ENCODE data around the gene IL16. TPM values are rescaled to one million over a fixed set of nuclear protein-coding genes. Genes with fewer than 3 reads are reported as not detected.

The IL16 gene
- total RNA-seq, 1 donor from 2014 or later: 8.5 TPM

DNA sequence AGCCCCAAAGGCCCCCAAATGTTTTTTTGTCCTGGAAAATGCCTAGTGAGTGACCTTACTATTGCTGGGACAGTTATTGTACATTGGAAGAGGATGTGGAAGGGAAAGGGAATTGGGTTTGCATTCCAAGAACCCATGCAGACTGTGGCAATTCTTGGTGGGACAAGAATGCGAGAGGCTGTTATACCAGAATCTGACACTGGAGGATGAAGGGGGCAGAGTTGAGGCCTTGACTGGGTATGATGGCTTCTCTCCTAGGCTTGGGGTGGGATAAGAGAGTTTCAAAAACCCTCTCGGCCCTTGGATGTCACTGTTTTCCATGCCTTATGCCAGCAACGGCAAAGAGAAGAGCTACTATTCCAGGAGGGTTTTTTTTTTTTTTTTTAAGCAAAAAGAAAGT lies 25.3 kb downstream of the IL16 start:
- intact Hi-C loops (cut with DNase I): no loop called here
- Histone ChIP-seq H3K4me1 (no peaks in the 10 kb centered on the region), H3K4me3 (no peak overlapping the region), H3K36me3 (no peaks in the 10 kb centered on the region), H3K9me3 (no peaks in the 10 kb centered on the region), H3K27ac (peak overlapping the region in 1 of 2 donors; percentile 36), H3K27me3 (no peaks in the 10 kb centered on the region)
- TF ChIP-seq, protein P1, sequence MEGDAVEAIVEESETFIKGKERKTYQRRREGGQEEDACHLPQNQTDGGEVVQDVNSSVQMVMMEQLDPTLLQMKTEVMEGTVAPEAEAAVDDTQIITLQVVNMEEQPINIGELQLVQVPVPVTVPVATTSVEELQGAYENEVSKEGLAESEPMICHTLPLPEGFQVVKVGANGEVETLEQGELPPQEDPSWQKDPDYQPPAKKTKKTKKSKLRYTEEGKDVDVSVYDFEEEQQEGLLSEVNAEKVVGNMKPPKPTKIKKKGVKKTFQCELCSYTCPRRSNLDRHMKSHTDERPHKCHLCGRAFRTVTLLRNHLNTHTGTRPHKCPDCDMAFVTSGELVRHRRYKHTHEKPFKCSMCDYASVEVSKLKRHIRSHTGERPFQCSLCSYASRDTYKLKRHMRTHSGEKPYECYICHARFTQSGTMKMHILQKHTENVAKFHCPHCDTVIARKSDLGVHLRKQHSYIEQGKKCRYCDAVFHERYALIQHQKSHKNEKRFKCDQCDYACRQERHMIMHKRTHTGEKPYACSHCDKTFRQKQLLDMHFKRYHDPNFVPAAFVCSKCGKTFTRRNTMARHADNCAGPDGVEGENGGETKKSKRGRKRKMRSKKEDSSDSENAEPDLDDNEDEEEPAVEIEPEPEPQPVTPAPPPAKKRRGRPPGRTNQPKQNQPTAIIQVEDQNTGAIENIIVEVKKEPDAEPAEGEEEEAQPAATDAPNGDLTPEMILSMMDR (IDR thresholded peaks at IDR 0.05): no peak
- DNase-seq (ENCODE audit: low spot score in 2 of 2): no peak

DNA sequence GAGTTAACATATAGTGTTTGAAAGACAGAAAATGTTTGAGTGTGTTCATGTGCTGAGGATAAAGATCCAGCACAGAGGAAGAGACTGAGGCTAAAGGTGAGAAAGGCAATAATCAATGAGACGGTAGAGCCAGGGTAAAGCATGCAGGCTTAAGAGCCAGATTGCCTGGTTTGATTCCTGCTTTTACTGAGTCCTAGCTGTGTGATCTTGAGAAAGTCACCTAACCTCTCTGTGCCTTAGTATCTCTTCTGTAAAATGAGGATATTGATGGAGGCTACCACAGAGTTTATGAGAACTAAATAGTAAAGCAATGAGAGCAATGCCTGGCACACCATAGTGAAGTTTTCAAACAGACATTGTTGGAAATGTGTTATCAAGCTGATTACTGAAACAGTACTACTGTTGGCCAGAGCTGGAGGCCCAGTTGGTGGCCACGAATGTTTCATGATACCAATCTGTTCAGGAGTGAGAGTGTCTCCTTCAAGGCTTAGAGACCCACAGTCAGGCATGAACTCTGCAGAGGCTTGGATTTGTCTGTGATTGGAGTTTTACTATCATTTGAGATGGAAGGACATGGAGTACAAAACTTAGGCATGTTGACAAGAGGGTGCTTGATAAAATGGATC lies 26.8 kb downstream of the IL16 start:
- H3K27me3 ChIP-seq: no peaks in the 10 kb centered on the region
- intact Hi-C loops (cut with DNase I): no loop called here
- no peak for DNase-seq (ENCODE audit: low spot score in 2 of 2)
- no peaks in the 10 kb centered on the region for H3K9me3 ChIP-seq
- TF ChIP-seq, protein P1 (IDR thresholded peaks at IDR 0.05): no peak
- no peaks in the 10 kb centered on the region for H3K36me3 ChIP-seq
- H3K4me3 ChIP-seq: no peak overlapping the region
- no peaks in the 10 kb centered on the region for H3K4me1 ChIP-seq
- peak overlapping the region in 1 of 2 donors; percentile 2 for H3K27ac ChIP-seq

DNA sequence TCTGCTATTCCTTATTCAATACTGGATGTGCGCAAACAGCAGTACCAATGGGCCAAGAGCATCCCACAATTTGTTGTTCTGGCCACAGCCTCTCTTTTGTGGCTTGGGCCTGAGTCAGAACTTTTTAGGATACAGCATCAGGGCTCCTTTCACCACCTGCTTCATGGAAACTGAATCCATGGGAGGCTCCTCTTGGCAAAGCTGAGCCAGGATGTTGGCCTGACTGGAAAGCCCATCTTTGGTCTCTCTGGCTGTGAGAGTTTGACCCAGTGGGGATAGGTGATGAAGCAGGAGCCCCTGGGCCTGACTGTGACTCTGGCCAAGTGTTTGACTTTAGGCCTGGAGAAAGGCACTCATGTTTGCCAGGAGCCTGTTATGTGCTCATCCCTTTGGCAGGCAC lies 27.6 kb downstream of the IL16 start:
- H3K27ac ChIP-seq: no peak overlapping the region
- intact Hi-C loops (cut with DNase I): no loop called here
- TF ChIP-seq, protein P1 (IDR thresholded peaks at IDR 0.05): no peak

DNA sequence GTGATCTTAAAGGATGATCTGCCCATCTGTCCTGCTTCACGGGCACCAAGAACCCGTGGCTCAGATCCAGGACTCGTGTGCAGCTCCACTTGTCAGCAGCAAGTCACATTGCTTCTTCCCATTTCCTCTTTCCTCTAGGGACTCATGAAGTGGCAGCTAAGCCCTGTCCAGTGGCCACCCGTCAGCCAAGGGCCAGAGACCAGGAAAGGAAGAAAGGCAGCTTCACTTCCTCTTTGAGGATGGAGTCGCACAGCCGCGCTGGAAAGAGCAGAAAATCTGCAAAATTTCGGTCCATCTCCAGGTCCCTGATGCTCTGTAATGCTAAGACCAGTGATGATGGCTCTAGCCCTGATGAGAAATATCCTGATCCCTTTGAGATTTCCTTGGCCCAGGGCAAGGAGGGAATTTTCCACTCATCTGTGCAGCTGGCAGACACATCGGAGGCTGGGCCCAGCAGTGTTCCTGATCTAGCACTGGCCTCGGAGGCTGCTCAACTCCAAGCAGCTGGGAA lies 28.5 kb downstream of the IL16 start:
- Histone ChIP-seq H3K27me3 (no peaks in the 10 kb centered on the region), H3K27ac (no peak overlapping the region), H3K4me3 (no peak overlapping the region), H3K9me3 (no peaks in the 10 kb centered on the region), H3K36me3 (no peaks in the 10 kb centered on the region), H3K4me1 (no peaks in the 10 kb centered on the region)
- TF ChIP-seq, protein P1 (IDR thresholded peaks at IDR 0.05): no peak
- intact Hi-C loops (cut with DNase I): no loop called here
- DNase-seq (ENCODE audit: low spot score in 2 of 2): peak in 1 of 2 donors; percentile 36

More for the DNA sequence above, 27.6 kb downstream of the IL16 start:
- Histone ChIP-seq H3K27me3 (no peaks in the 10 kb centered on the region), H3K4me3 (no peak overlapping the region), H3K9me3 (no peaks in the 10 kb centered on the region), H3K4me1 (no peaks in the 10 kb centered on the region), H3K36me3 (no peaks in the 10 kb centered on the region)
- no peak for DNase-seq (ENCODE audit: low spot score in 2 of 2)

DNA sequence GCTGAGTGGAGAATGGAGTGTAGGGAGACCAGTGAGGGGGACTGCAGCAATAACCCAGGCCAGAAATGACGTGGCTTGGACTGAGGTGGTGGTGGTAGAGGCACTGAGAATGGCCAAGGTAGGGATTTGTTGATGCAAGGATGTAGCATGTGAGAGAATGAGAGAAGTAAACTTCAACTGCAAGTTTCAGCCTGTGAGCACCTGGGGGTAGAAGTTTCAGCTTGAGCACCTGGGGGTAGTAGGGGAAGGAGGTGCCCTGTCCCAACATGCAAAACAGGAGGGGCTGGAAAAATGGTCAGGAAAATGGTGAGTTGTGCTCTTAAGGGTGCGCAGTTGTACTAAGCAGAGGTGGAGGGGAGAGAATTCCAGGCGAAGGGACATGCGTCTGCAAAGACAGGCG lies 31.0 kb downstream of the IL16 start:
- intact Hi-C loops (cut with DNase I): no loop called here
- TF ChIP-seq, protein P1 (IDR thresholded peaks at IDR 0.05): no peak
- Histone ChIP-seq H3K27ac (no peak overlapping the region), H3K36me3 (no peaks in the 10 kb centered on the region), H3K9me3 (no peaks in the 10 kb centered on the region), H3K4me1 (no peaks in the 10 kb centered on the region), H3K27me3 (no peaks in the 10 kb centered on the region), H3K4me3 (no peak overlapping the region)
- no peak for DNase-seq (ENCODE audit: low spot score in 2 of 2)
